Colonic mucosa (tissue), 4 donors: Measurements from ENCODE around the gene PCDHA11. TPM values are rescaled to one million over a fixed set of nuclear protein-coding genes. Genes with fewer than 3 reads are reported as not detected.
"Not testable (repeated sequence)": the region's sequence is repeated elsewhere in the genome, so short reads cannot be mapped to it uniquely, and the experiment has no call there.

ENCODE experiments used
- DNase-seq: peaks from one replicate; pipeline ENCODE4 v3.0.0-alpha.2; 2020
- H3K27ac ChIP-seq: fragments of 200-600 bp; one replicate; pipeline ENCODE4 v1.8.0; 2021
- H3K27me3 ChIP-seq: fragments of 200-600 bp; one replicate; pipeline ENCODE4 v1.8.0; 2021
- H3K36me3 ChIP-seq: fragments of 200-600 bp; one replicate; pipeline ENCODE4 v1.8.0; 2021
- H3K4me1 ChIP-seq: fragments of 200-600 bp; one replicate; pipeline ENCODE4 v1.8.0; 2021; ENCODE audit warnings: mild to moderate bottlenecking
- H3K4me3 ChIP-seq: fragments of 200-600 bp; one replicate; pipeline ENCODE4 v1.8.0; 2021
- H3K9ac ChIP-seq, 2 donors: one replicate each; pipeline ENCODE4 v1.7.0; 2013; ENCODE audit warnings: control low read depth in 2 of 2, low read depth in 2 of 2, low read length in 2 of 2
- H3K9me3 ChIP-seq: fragments of 200-600 bp; one replicate; pipeline ENCODE4 v1.8.0; 2021
- intact Hi-C: fragments of 100-400 bp; cut with DNase I; formaldehyde crosslinking; loops from one replicate; pipeline ENCODE4 v1.14.1; 2022
- total RNA-seq, 2 donors: library from RNA; stranded (reverse); fragmentation: NEBNext Ultra II Directional in 1 of 2; extraction: Animal tissue kit (Norgen Biotek cat#: 25700) in 1 of 2; gene quantifications; one replicate each; pipeline ENCODE4 v1.2.1, GENCODE V29; 2021
- TF ChIP-seq, protein P1 (sequence below): fragments of 200-600 bp; IDR thresholded peaks from one replicate; pipeline ENCODE4 v1.8.0; 2022; ENCODE audit warnings: antibody characterized with exemption, mild to moderate bottlenecking
- donor health status: healthy.
- donor health status: DM: no; HTN: no; CAD: no.
- donor health status: DM: no; HTN: no; CAD: no.

The PCDHA11 gene
- total RNA-seq, 2 donors from 2014 or later, result not detected

DNA sequence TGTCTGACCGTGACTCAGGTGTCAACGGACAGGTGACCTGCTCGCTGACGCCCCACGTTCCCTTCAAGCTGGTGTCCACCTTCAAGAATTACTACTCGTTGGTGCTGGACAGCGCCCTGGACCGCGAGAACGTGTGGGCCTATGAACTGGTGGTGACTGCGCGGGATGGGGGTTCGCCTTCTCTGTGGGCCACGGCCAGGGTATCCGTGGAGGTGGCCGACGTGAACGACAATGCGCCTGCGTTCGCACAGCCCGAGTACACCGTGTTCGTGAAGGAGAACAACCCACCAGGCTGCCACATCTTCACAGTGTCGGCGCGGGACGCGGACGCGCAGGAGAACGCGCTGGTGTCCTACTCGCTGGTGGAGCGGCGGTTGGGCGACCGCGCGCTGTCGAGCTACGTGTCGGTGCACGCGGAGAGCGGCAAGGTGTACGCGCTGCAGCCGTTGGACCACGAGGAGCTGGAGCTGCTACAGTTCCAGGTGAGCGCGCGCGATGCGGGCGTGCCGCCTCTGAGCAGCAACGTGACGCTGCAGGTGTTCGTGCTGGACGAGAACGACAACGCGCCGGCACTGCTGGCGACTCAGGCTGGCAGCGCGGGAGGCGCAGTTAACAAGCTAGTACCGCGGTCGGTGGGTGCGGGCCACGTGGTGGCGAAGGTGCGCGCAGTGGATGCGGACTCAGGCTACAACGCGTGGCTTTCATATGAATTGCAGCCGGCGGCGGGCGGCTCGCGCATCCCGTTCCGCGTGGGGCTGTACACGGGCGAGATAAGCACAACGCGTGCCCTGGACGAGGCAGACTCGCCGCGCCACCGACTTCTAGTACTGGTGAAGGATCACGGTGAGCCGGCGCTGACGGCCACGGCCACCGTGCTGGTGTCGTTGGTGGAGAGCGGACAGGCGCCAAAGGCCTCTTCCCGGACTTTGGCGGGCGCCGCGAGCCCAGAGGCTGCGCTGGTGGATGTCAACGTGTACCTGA is 1.8 kb downstream of the PCDHA11 start:
- TF ChIP-seq, protein P1, sequence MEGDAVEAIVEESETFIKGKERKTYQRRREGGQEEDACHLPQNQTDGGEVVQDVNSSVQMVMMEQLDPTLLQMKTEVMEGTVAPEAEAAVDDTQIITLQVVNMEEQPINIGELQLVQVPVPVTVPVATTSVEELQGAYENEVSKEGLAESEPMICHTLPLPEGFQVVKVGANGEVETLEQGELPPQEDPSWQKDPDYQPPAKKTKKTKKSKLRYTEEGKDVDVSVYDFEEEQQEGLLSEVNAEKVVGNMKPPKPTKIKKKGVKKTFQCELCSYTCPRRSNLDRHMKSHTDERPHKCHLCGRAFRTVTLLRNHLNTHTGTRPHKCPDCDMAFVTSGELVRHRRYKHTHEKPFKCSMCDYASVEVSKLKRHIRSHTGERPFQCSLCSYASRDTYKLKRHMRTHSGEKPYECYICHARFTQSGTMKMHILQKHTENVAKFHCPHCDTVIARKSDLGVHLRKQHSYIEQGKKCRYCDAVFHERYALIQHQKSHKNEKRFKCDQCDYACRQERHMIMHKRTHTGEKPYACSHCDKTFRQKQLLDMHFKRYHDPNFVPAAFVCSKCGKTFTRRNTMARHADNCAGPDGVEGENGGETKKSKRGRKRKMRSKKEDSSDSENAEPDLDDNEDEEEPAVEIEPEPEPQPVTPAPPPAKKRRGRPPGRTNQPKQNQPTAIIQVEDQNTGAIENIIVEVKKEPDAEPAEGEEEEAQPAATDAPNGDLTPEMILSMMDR, result no peak
- H3K9me3 ChIP-seq, result no peaks in the 10 kb centered on the region
- H3K4me1 ChIP-seq, result no peaks in the 10 kb centered on the region
- no peak overlapping the region for H3K9ac ChIP-seq
- no peaks in the 10 kb centered on the region for H3K27me3 ChIP-seq
- no peaks in the 10 kb centered on the region for H3K36me3 ChIP-seq
- DNase-seq, result no peak
- intact Hi-C loops, result no loop called here
- H3K27ac ChIP-seq, result no peak overlapping the region
- H3K4me3 ChIP-seq, result no peak overlapping the region

DNA sequence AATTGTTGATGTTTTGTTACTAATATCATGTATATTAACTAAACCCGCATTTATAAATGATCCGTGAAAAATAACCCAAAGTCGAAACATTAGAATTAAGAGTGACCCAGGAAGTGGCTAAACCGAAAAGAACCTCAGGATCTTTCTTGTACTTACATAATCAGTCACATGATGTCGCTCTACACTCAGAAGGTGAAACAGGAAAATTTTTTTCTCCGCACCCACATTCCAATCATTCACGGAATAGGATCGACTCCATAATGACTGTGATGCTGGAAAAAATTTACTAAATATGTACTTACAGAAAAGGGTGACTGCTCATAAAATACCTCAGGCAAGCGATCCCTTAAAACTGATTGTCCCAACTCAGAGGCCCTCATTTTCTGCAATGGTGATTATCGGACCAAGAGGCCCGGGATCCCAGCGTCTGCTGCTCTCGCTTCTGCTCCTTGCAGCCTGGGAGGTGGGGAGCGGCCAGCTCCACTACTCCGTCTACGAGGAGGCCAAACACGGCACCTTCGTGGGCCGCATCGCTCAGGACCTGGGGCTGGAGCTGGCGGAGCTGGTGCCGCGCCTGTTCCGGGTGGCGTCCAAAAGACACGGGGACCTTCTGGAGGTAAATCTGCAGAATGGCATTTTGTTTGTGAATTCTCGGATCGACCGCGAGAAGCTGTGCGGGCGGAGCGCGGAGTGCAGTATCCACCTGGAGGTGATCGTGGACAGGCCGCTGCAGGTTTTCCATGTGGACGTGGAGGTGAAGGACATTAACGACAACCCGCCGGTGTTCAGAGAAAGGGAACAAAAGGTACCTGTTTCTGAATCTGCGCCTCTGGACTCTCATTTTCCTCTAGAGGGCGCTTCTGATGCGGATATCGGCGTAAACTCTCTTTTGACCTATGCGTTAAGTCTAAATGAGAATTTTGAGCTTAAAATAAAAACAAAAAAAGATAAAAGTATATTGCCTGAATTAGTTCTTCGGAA is 6.6 kb downstream of the PCDHA11 start, which contains the start of gene PCDHA12:
Gene PCDHA12 (plus strand): TSS at position 224 of the 981 bp plus-strand sequence. CDS start 165 bp downstream, at position 389.
- TF ChIP-seq, protein P1, result no peak
- Histone ChIP-seq H3K4me3 (no peak within 1 kb of the TSS), H3K9ac (no peak within 1 kb of the TSS), H3K4me1 (no peaks in the 10 kb centered on the region), H3K36me3 (no peaks in the 10 kb centered on the region), H3K9me3 (no peaks in the 10 kb centered on the region), H3K27ac (no peak within 1 kb of the TSS), H3K27me3 (no peaks in the 10 kb centered on the region)
- no peak for DNase-seq
- intact Hi-C loops, result no loop called here

DNA sequence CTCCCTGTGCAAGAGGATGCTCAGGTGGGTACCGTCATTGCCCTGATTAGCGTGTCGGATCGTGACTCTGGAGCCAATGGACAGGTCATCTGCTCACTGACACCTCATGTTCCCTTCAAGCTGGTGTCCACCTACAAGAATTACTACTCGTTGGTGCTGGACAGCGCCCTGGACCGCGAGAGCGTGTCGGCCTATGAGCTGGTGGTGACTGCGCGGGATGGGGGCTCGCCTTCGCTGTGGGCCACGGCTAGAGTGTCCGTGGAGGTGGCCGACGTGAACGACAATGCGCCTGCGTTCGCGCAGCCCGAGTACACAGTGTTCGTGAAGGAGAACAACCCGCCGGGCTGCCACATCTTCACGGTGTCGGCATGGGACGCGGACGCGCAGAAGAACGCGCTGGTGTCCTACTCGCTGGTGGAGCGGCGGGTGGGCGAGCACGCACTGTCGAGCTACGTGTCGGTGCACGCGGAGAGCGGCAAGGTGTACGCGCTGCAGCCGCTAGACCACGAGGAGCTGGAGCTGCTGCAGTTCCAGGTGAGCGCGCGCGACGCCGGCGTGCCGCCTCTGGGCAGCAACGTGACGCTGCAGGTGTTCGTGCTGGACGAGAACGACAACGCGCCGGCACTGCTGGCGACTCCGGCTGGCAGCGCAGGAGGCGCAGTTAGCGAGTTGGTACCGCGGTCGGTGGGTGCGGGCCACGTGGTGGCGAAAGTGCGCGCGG is 7.9 kb downstream of the PCDHA11 start:
- H3K36me3 ChIP-seq, H3K4me1 ChIP-seq, H3K27me3 ChIP-seq, intact Hi-C loops, H3K4me3 ChIP-seq, DNase-seq, H3K9ac ChIP-seq, H3K9me3 ChIP-seq, H3K27ac ChIP-seq: not testable (repeated sequence)

DNA sequence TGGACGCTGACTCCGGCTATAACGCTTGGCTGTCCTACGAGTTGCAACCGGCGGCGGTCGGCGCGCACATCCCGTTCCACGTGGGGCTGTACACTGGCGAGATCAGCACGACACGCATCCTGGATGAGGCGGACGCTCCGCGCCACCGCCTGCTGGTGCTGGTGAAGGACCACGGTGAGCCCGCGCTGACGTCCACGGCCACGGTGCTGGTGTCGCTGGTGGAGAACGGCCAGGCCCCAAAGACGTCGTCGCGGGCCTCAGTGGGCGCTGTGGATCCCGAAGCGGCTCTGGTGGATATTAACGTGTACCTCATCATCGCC is 8.5 kb downstream of the PCDHA11 start:
- intact Hi-C loops, result no loop called here
- no peak overlapping the region for H3K27ac ChIP-seq
- TF ChIP-seq, protein P1, result no peak
- H3K27me3 ChIP-seq, result no peaks in the 10 kb centered on the region
- no peaks in the 10 kb centered on the region for H3K36me3 ChIP-seq
- no peaks in the 10 kb centered on the region for H3K9me3 ChIP-seq
- H3K4me1 ChIP-seq, result no peaks in the 10 kb centered on the region
- DNase-seq, result no peak
- H3K9ac ChIP-seq, result no peak overlapping the region
- no peak overlapping the region for H3K4me3 ChIP-seq

DNA sequence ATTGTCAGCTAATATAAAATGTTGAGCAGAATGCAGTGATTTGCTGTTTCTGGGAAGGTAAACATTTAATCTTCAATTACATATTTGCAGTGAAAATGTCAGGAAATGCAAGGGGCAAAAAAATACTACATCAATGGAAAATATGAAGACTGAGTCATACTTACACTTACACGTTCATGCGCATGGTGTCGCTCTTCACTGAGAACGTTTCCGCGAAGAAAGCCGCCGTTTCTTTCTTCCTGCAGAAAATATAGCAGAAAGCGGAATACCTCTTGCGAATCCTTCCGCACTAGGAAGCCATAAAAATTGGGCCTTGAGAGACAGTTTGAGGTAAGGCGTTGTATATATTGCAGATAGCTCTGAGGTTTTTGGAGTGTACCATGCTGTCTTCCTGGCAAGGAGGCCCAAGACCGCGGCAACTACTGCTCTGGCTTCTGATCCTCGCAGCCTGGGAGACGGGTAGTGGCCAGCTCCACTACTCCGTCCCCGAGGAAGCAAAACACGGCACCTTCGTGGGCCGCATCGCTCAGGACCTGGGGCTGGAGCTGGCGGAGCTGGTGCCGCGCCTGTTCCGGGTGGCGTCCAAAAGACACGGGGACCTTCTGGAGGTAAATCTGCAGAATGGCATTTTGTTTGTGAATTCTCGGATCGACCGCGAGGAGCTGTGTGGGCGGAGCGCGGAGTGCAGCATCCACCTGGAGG is 13.3 kb downstream of the PCDHA11 start, which contains the start of gene PCDHA13:
Gene PCDHA13 (plus strand): TSS at position 236 of the 702 bp plus-strand sequence. CDS start 145 bp downstream, at position 381.
- no peaks in the 10 kb centered on the region for H3K9me3 ChIP-seq
- H3K27ac ChIP-seq, result no peak within 1 kb of the TSS
- TF ChIP-seq, protein P1, result no peak

More for the DNA sequence above, 13.3 kb downstream of the PCDHA11 start, which contains the start of gene PCDHA13:
- no peak for DNase-seq
- H3K4me3 ChIP-seq, result no peak within 1 kb of the TSS
- intact Hi-C loops, result no loop called here
- H3K9ac ChIP-seq, result no peak within 1 kb of the TSS
- no peaks in the 10 kb centered on the region for H3K4me1 ChIP-seq
- no peaks in the 10 kb centered on the region for H3K27me3 ChIP-seq
- H3K36me3 ChIP-seq, result no peaks in the 10 kb centered on the region
